Choroid plexus epithelial cell (primary cell): ENCODE data around the gene GRK7.
"Not testable (repeated sequence)": the region's sequence is repeated elsewhere in the genome, so short reads cannot be mapped to it uniquely, and the experiment has no call there.

Experiments
- DNase-seq: peaks from one replicate; pipeline ENCODE4 v3.0.0-alpha.2; 2010; ENCODE audit warnings: low read depth
- H3K4me3 ChIP-seq: 2 replicates; pipeline ENCODE4 v1.5.1; 2011; ENCODE audit warnings: low read depth, mild to moderate bottlenecking, control low read depth, low read length, moderate library complexity
- CTCF ChIP-seq: conservative IDR thresholded peaks from 2 replicates; pipeline ENCODE4 v1.5.1; 2011; ENCODE audit warnings: low read depth, mild to moderate bottlenecking, control low read depth, inconsistent platforms, low read length, moderate library complexity

The GRK7 gene

DNA sequence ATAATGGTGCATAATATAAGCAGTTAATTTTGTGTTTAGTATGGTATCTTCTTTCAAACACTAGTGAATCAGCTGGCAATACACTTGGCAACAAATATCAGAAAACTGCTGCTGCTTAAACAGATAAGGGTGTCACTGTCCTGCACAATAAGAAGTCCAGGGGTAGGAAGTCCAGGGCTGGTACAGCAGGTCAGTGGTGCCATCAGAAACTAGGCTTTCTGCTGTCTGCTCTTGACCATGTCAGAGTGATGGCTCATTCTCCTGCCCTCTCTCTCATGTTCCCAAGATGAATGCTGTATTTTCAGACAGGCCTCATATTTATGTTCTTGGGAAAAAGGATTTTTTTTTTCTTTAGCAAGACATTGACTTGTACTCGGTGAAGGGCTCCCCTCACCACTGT lies 9.2 kb upstream of the GRK7 start:
- DNase-seq, result no peak
- TF ChIP-seq CTCF, result no peak
- H3K4me3 ChIP-seq, result no peak overlapping the region

DNA sequence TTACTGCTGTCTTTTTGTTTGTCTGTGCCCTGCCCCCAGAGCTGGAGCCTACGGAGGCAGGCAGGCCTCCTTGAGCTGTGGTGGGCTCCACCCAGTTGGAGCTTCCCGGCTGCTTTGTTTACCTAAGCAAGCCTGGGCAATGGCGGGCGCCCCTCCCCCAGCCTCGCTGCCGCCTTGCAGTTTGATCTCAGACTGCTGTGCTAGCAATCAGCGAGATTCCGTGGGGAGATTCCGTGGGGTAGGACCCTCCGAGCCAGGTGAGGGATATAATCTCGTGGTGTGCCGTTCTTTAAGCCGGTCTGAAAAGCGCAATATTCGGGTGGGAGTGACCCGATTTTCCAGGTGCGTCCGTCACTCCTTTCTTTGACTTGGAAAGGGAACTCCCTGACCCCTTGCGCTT lies 656 bp upstream of the GRK7 start:
- H3K4me3 ChIP-seq, result not testable (repeated sequence)

GRCh38 chr3:141764045-141764444 lies 837 bp downstream of the GRK7 start:
- no peak for TF ChIP-seq CTCF
- no peak overlapping the region for H3K4me3 ChIP-seq
- no peak for DNase-seq

More for the DNA sequence above, 656 bp upstream of the GRK7 start:
- DNase-seq, result not testable (repeated sequence)

DNA sequence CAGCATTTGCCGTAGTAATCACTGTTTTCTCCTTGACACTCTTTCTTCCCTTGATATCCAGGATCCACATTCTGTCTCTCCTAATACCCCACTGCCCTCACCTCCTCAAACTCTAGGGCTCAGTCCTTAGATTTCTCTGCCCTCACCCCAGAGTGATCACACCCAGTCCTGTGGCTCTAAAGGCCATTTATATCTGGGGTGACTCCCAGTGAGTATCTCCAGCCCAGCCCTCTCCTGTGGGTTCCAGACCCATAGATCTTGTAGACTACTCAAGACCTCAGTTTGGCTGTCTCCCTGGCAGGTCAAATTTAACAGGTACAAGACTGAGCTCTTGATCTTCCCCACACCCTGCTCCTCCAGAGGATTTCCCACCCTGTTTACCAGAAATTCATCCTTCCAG lies 1.3 kb downstream of the GRK7 start:
- no peak for DNase-seq
- no peak for TF ChIP-seq CTCF
- H3K4me3 ChIP-seq, result no peak overlapping the region

DNA sequence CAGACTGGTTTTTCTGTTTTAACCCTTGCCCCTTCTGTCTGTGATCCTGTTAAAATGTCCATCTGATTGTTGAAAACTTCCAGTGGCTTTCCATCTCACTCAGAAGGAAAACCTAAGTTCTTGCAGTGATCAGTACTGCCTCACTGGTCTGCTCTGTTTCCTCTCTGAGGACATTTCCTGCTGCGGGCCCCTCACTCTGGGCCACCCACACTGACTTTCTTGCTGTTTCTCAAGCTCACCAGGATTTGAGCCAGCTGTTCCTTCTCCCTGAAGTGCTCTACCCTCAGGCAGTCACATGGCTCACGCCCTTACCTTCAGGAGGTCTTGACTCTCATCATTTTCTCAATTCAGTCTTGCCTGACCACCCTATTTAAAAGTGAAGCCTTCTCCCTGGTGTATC lies 1.8 kb downstream of the GRK7 start:
- H3K4me3 ChIP-seq, result no peak overlapping the region
- DNase-seq, result peak; percentile 48
- TF ChIP-seq CTCF, result no peak

DNA sequence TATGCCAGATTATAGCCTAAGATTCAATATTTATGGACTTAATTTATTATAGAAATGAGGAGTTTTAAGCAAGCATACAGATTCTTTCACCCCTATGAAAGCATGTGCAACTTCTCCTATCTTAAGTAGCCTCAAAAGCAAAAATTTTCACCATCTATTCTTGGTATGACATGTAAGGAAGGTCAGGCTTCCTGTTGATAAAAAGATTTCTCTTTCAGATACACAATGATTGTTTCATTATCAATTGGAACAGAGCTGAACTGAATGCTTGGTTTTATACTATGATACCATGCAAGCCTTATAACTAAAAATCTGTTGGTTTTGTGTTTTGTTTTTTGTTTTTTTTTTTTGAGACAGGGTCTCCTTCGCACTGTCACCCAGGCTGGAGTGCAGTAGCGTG lies 3.9 kb downstream of the GRK7 start:
- H3K4me3 ChIP-seq, result no peak overlapping the region
- TF ChIP-seq CTCF, result no peak
- no peak for DNase-seq

GRCh38 chr3:141769221-141769894 lies 6.2 kb downstream of the GRK7 start:
- no peak for TF ChIP-seq CTCF
- peak; percentile 53 for DNase-seq
- no peak overlapping the region for H3K4me3 ChIP-seq

DNA sequence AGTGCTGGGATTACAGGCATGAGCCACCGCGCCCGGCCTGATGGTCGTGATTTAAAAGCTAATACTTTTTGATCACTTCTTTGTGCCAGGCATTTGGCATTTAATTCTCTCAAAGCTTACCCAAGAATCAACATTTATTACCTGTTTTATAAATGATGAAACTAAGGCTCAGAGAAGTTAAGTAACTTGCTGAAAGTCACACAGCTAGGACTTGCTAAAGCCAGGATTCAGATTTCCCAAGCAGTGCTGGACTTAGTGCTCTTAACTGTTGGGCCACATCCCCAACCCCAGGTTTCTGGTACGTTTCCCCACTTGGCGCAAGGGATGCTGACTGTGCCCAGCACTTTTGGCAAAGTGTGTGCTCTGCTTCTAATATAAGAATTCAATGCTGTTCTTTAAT lies 10.5 kb downstream of the GRK7 start:
- no peak overlapping the region for H3K4me3 ChIP-seq
- DNase-seq, result no peak
- no peak for TF ChIP-seq CTCF
